Measurements from ENCODE around the gene HPCAL1. TPM values are rescaled to one million over a fixed set of nuclear protein-coding genes. Genes with fewer than 3 reads are reported as not detected.
A peak's percentile ranks its signal among the peaks of the same experiment; 100 is the strongest.

HPCAL1 gene
- total and polyA plus RNA-seq, 8 donors: 14.0 to 571 (median 85.4) TPM

DNA sequence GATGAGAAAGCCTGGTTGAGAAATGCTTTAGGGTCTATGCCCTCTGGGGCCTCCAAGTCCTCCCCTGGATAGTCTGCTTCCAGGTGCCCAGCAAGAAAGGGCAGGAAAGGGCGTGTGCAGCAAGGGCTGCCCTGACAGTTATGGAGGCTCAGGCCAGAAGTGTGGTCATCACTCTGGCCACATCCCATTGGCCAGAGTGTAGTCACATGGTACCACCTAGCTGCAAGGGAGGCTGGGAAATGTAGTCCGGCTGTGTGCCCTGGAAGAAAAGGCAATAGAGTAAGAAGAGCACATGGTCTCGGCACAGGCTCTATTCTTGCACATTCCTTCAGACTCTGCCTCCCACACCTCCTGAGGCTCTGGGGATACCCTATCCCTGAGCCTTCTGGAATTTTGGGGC lies 109.7 kb downstream of the HPCAL1 start:
- intact Hi-C loops (cut with DNase I; ENCODE audit: low total_unique reads): no loop called here
- WGBS, 5 donors: 89 to 100% (median 98%) methylated on average over 3 of the region's 3 CpGs
- peaks cover 37 to 72% (median 51%) of the 10 kb centered on the region in 4 donors for H3K4me1 ChIP-seq
- peaks cover 0 to 5% (median 0%) of the 10 kb centered on the region in 4 donors for H3K36me3 ChIP-seq
- peak overlapping the region in 1 of 5 donors; percentile 76 for H3K27ac ChIP-seq
- H3K27me3 ChIP-seq: no peaks in the 10 kb centered on the region
- H3K4me3 ChIP-seq: no peak overlapping the region
- peak in 1 of 2 donors; percentile 66 for DNase-seq
- TF ChIP-seq EP300 (IDR thresholded peaks at IDR 0.05) (no peak), POLR2AphosphoS5 (IDR thresholded peaks at IDR 0.05) (no peak), POLR2A (IDR thresholded peaks at IDR 0.05) (no peak)
- TF ChIP-seq, protein P1, sequence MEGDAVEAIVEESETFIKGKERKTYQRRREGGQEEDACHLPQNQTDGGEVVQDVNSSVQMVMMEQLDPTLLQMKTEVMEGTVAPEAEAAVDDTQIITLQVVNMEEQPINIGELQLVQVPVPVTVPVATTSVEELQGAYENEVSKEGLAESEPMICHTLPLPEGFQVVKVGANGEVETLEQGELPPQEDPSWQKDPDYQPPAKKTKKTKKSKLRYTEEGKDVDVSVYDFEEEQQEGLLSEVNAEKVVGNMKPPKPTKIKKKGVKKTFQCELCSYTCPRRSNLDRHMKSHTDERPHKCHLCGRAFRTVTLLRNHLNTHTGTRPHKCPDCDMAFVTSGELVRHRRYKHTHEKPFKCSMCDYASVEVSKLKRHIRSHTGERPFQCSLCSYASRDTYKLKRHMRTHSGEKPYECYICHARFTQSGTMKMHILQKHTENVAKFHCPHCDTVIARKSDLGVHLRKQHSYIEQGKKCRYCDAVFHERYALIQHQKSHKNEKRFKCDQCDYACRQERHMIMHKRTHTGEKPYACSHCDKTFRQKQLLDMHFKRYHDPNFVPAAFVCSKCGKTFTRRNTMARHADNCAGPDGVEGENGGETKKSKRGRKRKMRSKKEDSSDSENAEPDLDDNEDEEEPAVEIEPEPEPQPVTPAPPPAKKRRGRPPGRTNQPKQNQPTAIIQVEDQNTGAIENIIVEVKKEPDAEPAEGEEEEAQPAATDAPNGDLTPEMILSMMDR (IDR thresholded peaks at IDR 0.05): no peak
- H3K9me3 ChIP-seq: no peaks in the 10 kb centered on the region

DNA sequence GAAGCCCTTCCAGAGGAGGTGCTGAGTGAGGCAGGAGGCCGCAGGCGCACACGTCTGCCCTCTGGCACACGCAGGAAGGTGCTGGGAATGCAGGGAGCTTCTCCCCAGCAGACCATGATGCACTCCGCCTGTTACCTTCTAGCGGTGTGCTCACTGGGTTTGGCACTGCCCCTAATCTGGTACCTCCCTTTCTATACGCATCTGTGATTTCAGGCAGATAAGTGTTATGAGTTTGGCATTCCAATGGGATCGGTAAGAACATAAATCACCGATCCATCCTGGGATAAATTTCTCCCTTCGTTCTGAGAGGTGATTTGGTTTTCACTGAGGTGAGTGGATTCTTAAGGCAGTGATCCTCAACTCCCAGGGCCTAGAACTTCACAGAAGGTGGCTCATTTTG lies 110.8 kb downstream of the HPCAL1 start:
- Histone ChIP-seq H3K27me3 (no peaks in the 10 kb centered on the region), H3K4me1 (peaks cover 26 to 63% (median 42%) of the 10 kb centered on the region in 4 donors), H3K36me3 (peaks cover 0 to 5% (median 0%) of the 10 kb centered on the region in 4 donors), H3K27ac (peak overlapping the region; percentile 14 to 76 (median 59)), H3K9me3 (no peaks in the 10 kb centered on the region), H3K4me3 (no peak overlapping the region)
- WGBS, 5 donors: 73 to 88% (median 80%) methylated on average over 10 of the region's 10 CpGs
- DNase-seq: no peak
- TF ChIP-seq EP300 (IDR thresholded peaks at IDR 0.05): no peak
- no peak for TF ChIP-seq POLR2A (IDR thresholded peaks at IDR 0.05)
- no peak for TF ChIP-seq POLR2AphosphoS5 (IDR thresholded peaks at IDR 0.05)
- TF ChIP-seq, protein P1 (IDR thresholded peaks at IDR 0.05): no peak
- intact Hi-C loops (cut with DNase I; ENCODE audit: low total_unique reads): no loop called here

DNA sequence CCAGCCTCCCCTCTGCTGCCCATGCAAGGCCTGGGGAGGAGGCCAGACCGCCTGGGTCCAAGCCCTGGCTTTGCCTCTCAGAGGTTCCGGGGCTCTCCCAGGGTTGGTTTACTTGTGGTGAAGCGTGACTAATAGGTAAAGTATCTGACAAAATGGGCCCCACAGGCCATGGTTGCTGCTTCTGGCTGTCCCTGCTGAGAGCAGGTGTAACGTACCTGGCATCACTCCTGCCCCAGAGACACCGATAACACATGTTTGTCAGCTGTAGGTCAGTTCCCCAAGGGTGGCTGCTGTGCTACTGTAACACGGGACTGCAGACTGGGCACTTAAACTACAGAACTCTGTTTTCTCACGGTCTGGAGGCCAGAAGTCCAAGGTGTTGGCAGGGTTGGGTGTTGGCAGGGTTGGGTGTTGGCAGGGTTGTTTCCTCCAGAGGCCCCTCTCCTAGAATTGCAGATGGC lies 111.3 kb downstream of the HPCAL1 start:
- H3K9me3 ChIP-seq: no peaks in the 10 kb centered on the region
- peaks cover 20 to 58% (median 37%) of the 10 kb centered on the region in 4 donors for H3K4me1 ChIP-seq
- H3K36me3 ChIP-seq: peaks cover 0 to 5% (median 0%) of the 10 kb centered on the region in 4 donors
- TF ChIP-seq POLR2AphosphoS5 (IDR thresholded peaks at IDR 0.05) (peak in 1 of 3 donors; percentile 76), EP300 (IDR thresholded peaks at IDR 0.05) (no peak), POLR2A (IDR thresholded peaks at IDR 0.05) (no peak)
- TF ChIP-seq, protein P1 (IDR thresholded peaks at IDR 0.05): no peak
- no peak overlapping the region for H3K4me3 ChIP-seq
- intact Hi-C loops (cut with DNase I; ENCODE audit: low total_unique reads): no loop called here
- H3K27ac ChIP-seq: peak overlapping the region; percentile 29 to 76 (median 59)
- DNase-seq: peak; percentile 82 to 84
- H3K27me3 ChIP-seq: no peaks in the 10 kb centered on the region
- 29 to 57% (median 40%) methylated on average over 6 to 7 of the region's 7 CpGs for WGBS, 5 donors

DNA sequence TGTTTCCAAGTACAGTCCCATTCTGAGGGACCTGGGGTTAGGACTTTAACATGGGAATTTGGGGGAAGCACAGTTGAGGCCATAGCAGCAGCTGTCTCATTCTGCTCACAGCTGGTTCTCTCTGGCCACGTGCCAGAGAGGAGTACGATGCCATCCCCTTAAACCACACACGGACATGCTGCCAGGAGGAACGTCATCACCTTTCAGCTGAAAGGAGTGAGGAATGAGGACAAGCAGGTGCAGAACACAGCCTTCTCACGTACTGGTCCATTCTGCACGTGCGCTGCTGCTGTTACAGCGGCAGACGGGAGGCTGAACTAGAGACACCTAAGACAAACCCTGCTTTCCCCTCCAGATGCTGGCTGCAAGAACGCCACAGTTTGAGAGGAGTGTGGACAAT lies 111.9 kb downstream of the HPCAL1 start:
- WGBS, 5 donors: 69 to 73% (median 70%) methylated on average over 9 to 10 of the region's 10 CpGs
- no peak overlapping the region for H3K4me3 ChIP-seq
- no peaks in the 10 kb centered on the region for H3K27me3 ChIP-seq
- H3K9me3 ChIP-seq: no peaks in the 10 kb centered on the region
- TF ChIP-seq POLR2A (IDR thresholded peaks at IDR 0.05): no peak
- TF ChIP-seq EP300 (IDR thresholded peaks at IDR 0.05): no peak
- TF ChIP-seq, protein P1 (IDR thresholded peaks at IDR 0.05): no peak
- TF ChIP-seq POLR2AphosphoS5 (IDR thresholded peaks at IDR 0.05): no peak
- intact Hi-C loops (cut with DNase I; ENCODE audit: low total_unique reads): no loop called here
- peak overlapping the region; percentile 26 to 76 (median 48) for H3K27ac ChIP-seq
- peaks cover 19 to 52% (median 32%) of the 10 kb centered on the region in 4 donors for H3K4me1 ChIP-seq
- DNase-seq: peak in 1 of 2 donors; percentile 53
- H3K36me3 ChIP-seq: peaks cover 0 to 6% (median 4%) of the 10 kb centered on the region in 4 donors
